VCaP (cell line): Measurements from ENCODE around the gene SCEL.

Experiments
- H3K27ac ChIP-seq: fragments of 450-650 bp; 2 replicates; pipeline ENCODE4 v1.5.1; 2017
- CTCF ChIP-seq: fragments of 450-650 bp; conservative IDR thresholded peaks from 2 replicates; pipeline ENCODE4 v1.5.1; 2017; ENCODE audit warnings: mild to moderate bottlenecking, moderate library complexity

Gene SCEL

DNA sequence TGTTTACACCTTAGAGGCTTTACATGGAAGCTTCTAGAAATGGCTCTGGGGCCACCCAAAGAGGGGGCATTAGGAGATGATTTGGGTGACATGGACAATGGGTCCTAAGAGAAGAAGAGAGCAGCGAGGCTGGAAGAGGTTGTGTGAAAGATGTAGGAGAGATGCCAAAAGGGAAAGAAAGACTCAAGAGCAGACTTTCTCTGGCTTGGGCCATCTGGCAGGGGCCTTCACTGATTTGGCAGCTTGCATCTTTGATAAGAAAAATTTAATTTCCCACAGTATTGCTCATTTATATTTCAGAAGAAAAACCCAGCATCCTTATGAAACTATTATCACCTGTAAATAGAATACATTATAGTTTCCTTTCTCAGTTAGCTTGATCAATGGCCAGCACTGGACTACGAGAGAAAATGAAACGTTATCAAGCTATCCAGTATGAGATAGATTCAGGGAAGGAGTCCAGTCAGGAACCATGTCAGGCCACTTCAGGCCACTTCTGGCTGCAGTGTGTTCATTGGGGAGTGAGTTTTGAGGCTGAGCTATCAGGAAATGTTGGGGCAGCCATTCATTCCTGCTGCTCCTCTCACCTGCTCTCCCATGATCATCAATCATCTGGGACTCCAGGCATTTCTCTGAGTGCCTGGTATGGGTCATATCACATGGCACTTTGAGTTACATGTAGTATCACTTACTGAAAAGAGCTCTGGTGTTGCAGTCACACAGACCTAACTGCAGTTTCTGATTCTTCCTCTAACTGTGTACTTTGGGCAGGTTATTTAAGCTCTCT lies 10.3 kb downstream of the SCEL start:
- no peak overlapping the region for H3K27ac ChIP-seq
- TF ChIP-seq CTCF, result no peak

- H3K27ac ChIP-seq, result no peak overlapping the region
- no peak for TF ChIP-seq CTCF
Observed at GRCh38 chr13:77548095-77548494, 12.6 kb downstream of the SCEL start.

- no peak overlapping the region for H3K27ac ChIP-seq
- no peak for TF ChIP-seq CTCF
Observed at GRCh38 chr13:77548594-77548993, 13.1 kb downstream of the SCEL start.

- TF ChIP-seq CTCF, result no peak
- no peak overlapping the region for H3K27ac ChIP-seq
Observed at GRCh38 chr13:77554069-77554468, 18.6 kb downstream of the SCEL start.

GRCh38 chr13:77555246-77555645 lies 19.7 kb downstream of the SCEL start:
- no peak for TF ChIP-seq CTCF

GRCh38 chr13:77558016-77558415 lies 22.5 kb downstream of the SCEL start:
- H3K27ac ChIP-seq, result peak overlapping the region; percentile 58
- TF ChIP-seq CTCF, result no peak

More at GRCh38 chr13:77555246-77555645, 19.7 kb downstream of the SCEL start:
- no peak overlapping the region; the same call in 1 of the 2 replicates for H3K27ac ChIP-seq

DNA sequence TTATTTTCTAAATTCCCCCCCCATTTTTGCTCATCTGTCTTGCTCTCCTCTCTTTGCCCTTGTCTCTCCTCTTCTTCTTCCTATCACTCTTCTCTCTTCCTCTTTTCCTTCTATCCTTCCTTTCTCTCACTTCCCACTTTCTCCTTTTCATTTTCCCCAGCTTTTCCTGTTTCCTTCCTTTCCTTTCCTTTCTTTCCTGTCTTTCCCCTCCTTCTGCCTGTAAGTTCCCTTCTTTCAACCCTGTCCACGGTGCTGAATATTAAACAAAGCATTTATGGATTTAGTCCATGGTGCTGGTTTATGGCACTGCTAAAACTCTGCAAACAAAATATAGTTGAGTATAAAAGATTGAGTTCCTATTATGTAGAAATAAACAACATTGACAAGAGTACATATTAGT lies 27.6 kb downstream of the SCEL start:
- H3K27ac ChIP-seq, result no peak overlapping the region
- TF ChIP-seq CTCF, result no peak
